ENCODE measurements around the gene ABHD2. TPM values are rescaled to one million over a fixed set of nuclear protein-coding genes. Genes with fewer than 3 reads are reported as not detected.
A peak's percentile ranks its signal among the peaks of the same experiment; 100 is the strongest.

Gene ABHD2
- total RNA-seq, 1 experiment from 2014 or later: 148 TPM

GRCh38 chr15:89091627-89092220, 3.5 kb downstream of the ABHD2 start:
- Histone ChIP-seq H2AFZ (no peak overlapping the region; the same call in 1 of the 2 replicates), H3F3A (ENCODE audit: insufficient read depth, low read depth) (peaks cover 8% of the 10 kb centered on the region), H3K4me3 (peak overlapping the region; percentile 44; the same call in 1 of the 2 replicates), H3K4me2 (peak overlapping the region; percentile 85), H3K36me3 (ENCODE audit: low read depth) (0 out of 2 replicates have a peak, but pooled peaks cover 7% of the 10 kb centered on the region), H3K9me2 (ENCODE audit: insufficient read depth) (no peaks in the 10 kb centered on the region), H3K4me1 (replicated peaks; ENCODE audit: insufficient read depth) (peaks cover 47% of the 10 kb centered on the region), H4K20me1 (ENCODE audit: insufficient read depth) (no peaks in the 10 kb centered on the region), H3K27me3 (ENCODE audit: insufficient read depth, low read depth) (no peaks in the 10 kb centered on the region), H3K79me2 (ENCODE audit: low read depth) (peaks cover 75% of the 10 kb centered on the region), H3K9me3 (ENCODE audit: insufficient read depth, low read depth) (no peaks in the 10 kb centered on the region), H3K27ac (peak overlapping the region; percentile 58)
- DNase-seq: no peak
- ChIA-PET CTCF (interaction anchor here (0.8 to 1.6 kb wide), 3 partner anchors 16 to 38 kb away, joined by 3 to 6 read pairs (median 3); no protein-coding TSS in a partner anchor), POLR2A (ENCODE audit: unreplicated experiment) (interaction anchor here (0.5 to 0.6 kb wide), 3 partner anchors 32 to 173 kb away, joined by 3 read pairs; no protein-coding TSS in a partner anchor)
- TF ChIP-seq EZH2 (IDR thresholded peaks at IDR 0.05; ENCODE audit: low read depth): no peak
- no peak for TF ChIP-seq CTCF (conservative IDR thresholded peaks at IDR 0.05)
- intact Hi-C loops (cut with micrococcal nuclease; ENCODE audit: unreplicated experiment): no loop called here
- no TSS peak for BruUV-seq (replicated peaks)

- H3K4me1 ChIP-seq (replicated peaks; ENCODE audit: insufficient read depth): peaks cover 45% of the 10 kb centered on the region
- BruUV-seq (replicated peaks): no TSS peak
- ChIA-PET CTCF (no interaction called here), POLR2A (ENCODE audit: unreplicated experiment) (no interaction called here)
- no peaks in the 10 kb centered on the region for H3K27me3 ChIP-seq (ENCODE audit: insufficient read depth, low read depth)
- TF ChIP-seq EZH2 (IDR thresholded peaks at IDR 0.05; ENCODE audit: low read depth): no peak
- TF ChIP-seq CTCF (conservative IDR thresholded peaks at IDR 0.05): no peak
- peaks cover 8% of the 10 kb centered on the region; the same call in 1 of the 2 replicates for H3K36me3 ChIP-seq (ENCODE audit: low read depth)
- H4K20me1 ChIP-seq (ENCODE audit: insufficient read depth): no peaks in the 10 kb centered on the region
- intact Hi-C loops (cut with micrococcal nuclease; ENCODE audit: unreplicated experiment): no loop called here
- H3K9me2 ChIP-seq (ENCODE audit: insufficient read depth): no peaks in the 10 kb centered on the region
- peaks cover 91% of the 10 kb centered on the region for H3K79me2 ChIP-seq (ENCODE audit: low read depth)
- H3K9me3 ChIP-seq (ENCODE audit: insufficient read depth, low read depth): no peaks in the 10 kb centered on the region
- no peak overlapping the region for H2AFZ ChIP-seq
- H3K27ac ChIP-seq: no peak overlapping the region
- peaks cover 4% of the 10 kb centered on the region; the same call in 1 of the 2 replicates for H3F3A ChIP-seq (ENCODE audit: insufficient read depth, low read depth)
- no peak for DNase-seq
- H3K4me3 ChIP-seq: no peak overlapping the region
- no peak overlapping the region for H3K4me2 ChIP-seq
Observed at GRCh38 chr15:89093509-89093908, 5.3 kb downstream of the ABHD2 start.

GRCh38 chr15:89095073-89095472, 6.8 kb downstream of the ABHD2 start:
- BruUV-seq (replicated peaks): no TSS peak
- Histone ChIP-seq H3K36me3 (ENCODE audit: low read depth) (peaks cover 11% of the 10 kb centered on the region; the same call in 1 of the 2 replicates), H3K4me3 (no peak overlapping the region), H3K27ac (no peak overlapping the region), H3K9me2 (ENCODE audit: insufficient read depth) (no peaks in the 10 kb centered on the region), H4K20me1 (ENCODE audit: insufficient read depth) (no peaks in the 10 kb centered on the region), H3K27me3 (ENCODE audit: insufficient read depth, low read depth) (no peaks in the 10 kb centered on the region), H3K4me1 (replicated peaks; ENCODE audit: insufficient read depth) (peaks cover 49% of the 10 kb centered on the region), H3K9me3 (ENCODE audit: insufficient read depth, low read depth) (no peaks in the 10 kb centered on the region), H3F3A (ENCODE audit: insufficient read depth, low read depth) (peaks cover 15% of the 10 kb centered on the region), H3K79me2 (ENCODE audit: low read depth) (peaks cover 91% of the 10 kb centered on the region), H3K4me2 (no peak overlapping the region), H2AFZ (no peak overlapping the region)
- DNase-seq: no peak
- TF ChIP-seq CTCF (conservative IDR thresholded peaks at IDR 0.05) (no peak), EZH2 (IDR thresholded peaks at IDR 0.05; ENCODE audit: low read depth) (no peak)
- POLR2A ChIA-PET (ENCODE audit: unreplicated experiment): no interaction called here
- CTCF ChIA-PET: no interaction called here
- intact Hi-C loops (cut with micrococcal nuclease; ENCODE audit: unreplicated experiment): no loop called here
